HEK293 (cell line): ENCODE results near the gene ELAVL1.

Source experiments
- GLI4 ChIP-seq: fragments of 450-650 bp; formaldehyde crosslinking; IDR thresholded peaks from 2 replicates; pipeline ENCODE4 v1.5.1; 2016; ENCODE audit warnings: missing biosample characterization, missing genetic modification characterization
- PRDM10 ChIP-seq: fragments of 450-650 bp; formaldehyde crosslinking; IDR thresholded peaks from 2 replicates; pipeline ENCODE4 v1.5.1; 2016; ENCODE audit warnings: missing biosample characterization, missing genetic modification characterization
- REST ChIP-seq: fragments of 450-650 bp; formaldehyde crosslinking; IDR thresholded peaks from 2 replicates; pipeline ENCODE4 v1.5.1; 2016; ENCODE audit warnings: missing biosample characterization, missing genetic modification characterization
- YY1 ChIP-seq: fragments of 450-650 bp; formaldehyde crosslinking; IDR thresholded peaks from 2 replicates; pipeline ENCODE4 v1.5.1; 2018; ENCODE audit warnings: missing biosample characterization, missing genetic modification characterization
- ZBTB11 ChIP-seq: fragments of 450-650 bp; formaldehyde crosslinking; conservative IDR thresholded peaks from 2 replicates; pipeline ENCODE4 v1.5.1; 2016; ENCODE audit warnings: low read depth, missing biosample characterization, missing genetic modification characterization
- ZNF76 ChIP-seq: fragments of 450-650 bp; formaldehyde crosslinking; IDR thresholded peaks from 2 replicates; pipeline ENCODE4; 2016; ENCODE audit warnings: low read depth, missing biosample characterization, missing genetic modification characterization, borderline replicate concordance

- TF ChIP-seq ZNF76 (no peak), YY1 (tag by site-specific recombination) (no peak), PRDM10 (tag by site-specific recombination) (no peak), GLI4 (tag by site-specific recombination) (no peak), REST (no peak), ZBTB11 (no peak)
Observed at GRCh38 chr19:7970716-7971448, 34.6 kb downstream of the ELAVL1 start.
